Measurements from ENCODE around the gene MITF.
"Not testable (repeated sequence)": the region's sequence is repeated elsewhere in the genome, so short reads cannot be mapped to it uniquely, and the experiment has no call there.

MITF gene

GRCh38 chr3:69920009-69920408 is 180.7 kb downstream of the MITF start:
- not testable (repeated sequence) for DNase-seq (ENCODE audit: low read depth)

- no peak for DNase-seq (ENCODE audit: low read depth)
Observed at GRCh38 chr3:69921651-69922050, 182.4 kb downstream of the MITF start.

- no peak for DNase-seq (ENCODE audit: low read depth)
Observed at GRCh38 chr3:69922521-69923000, 183.3 kb downstream of the MITF start.

GRCh38 chr3:69925506-69925905 is 186.2 kb downstream of the MITF start:
- no peak for DNase-seq (ENCODE audit: low read depth)

GRCh38 chr3:69926385-69926784 is 187.1 kb downstream of the MITF start:
- no peak for DNase-seq (ENCODE audit: low read depth)

GRCh38 chr3:69927571-69927970 is 188.3 kb downstream of the MITF start:
- no peak for DNase-seq (ENCODE audit: low read depth)

GRCh38 chr3:69929019-69929418 is 189.8 kb downstream of the MITF start:
- no peak for DNase-seq (ENCODE audit: low read depth)

- DNase-seq (ENCODE audit: low read depth) = no peak
Observed at GRCh38 chr3:69930564-69930963, 191.3 kb downstream of the MITF start.

GRCh38 chr3:69932087-69932486 is 192.8 kb downstream of the MITF start:
- DNase-seq (ENCODE audit: low read depth) = no peak

- no peak for DNase-seq (ENCODE audit: low read depth)
Observed at GRCh38 chr3:69932501-69932900, 193.2 kb downstream of the MITF start.

GRCh38 chr3:69934398-69934797 is 195.1 kb downstream of the MITF start:
- DNase-seq (ENCODE audit: low read depth) = no peak

GRCh38 chr3:69936266-69936665 is 197.0 kb downstream of the MITF start:
- no peak for DNase-seq (ENCODE audit: low read depth)

- no peak for DNase-seq (ENCODE audit: low read depth)
Observed at GRCh38 chr3:69938061-69938460, 198.8 kb downstream of the MITF start.

GRCh38 chr3:69938931-69939330 is 199.7 kb downstream of the MITF start:
- DNase-seq (ENCODE audit: low read depth) = no peak

- DNase-seq (ENCODE audit: low read depth) = no peak
Observed at GRCh38 chr3:69941037-69941436, 201.8 kb downstream of the MITF start.

GRCh38 chr3:69941439-69942176 is 202.3 kb downstream of the MITF start:
- DNase-seq (ENCODE audit: low read depth) = no peak

GRCh38 chr3:69944931-69945493 is 205.7 kb downstream of the MITF start:
- DNase-seq (ENCODE audit: low read depth) = no peak

GRCh38 chr3:69948246-69948862 is 209.1 kb downstream of the MITF start:
- no peak for DNase-seq (ENCODE audit: low read depth)

- DNase-seq (ENCODE audit: low read depth) = no peak
Observed at GRCh38 chr3:69951616-69952015, 212.4 kb downstream of the MITF start.

- no peak for DNase-seq (ENCODE audit: low read depth)
Observed at GRCh38 chr3:69959581-69959980, 220.3 kb downstream of the MITF start.

GRCh38 chr3:69961706-69962439 is 222.6 kb downstream of the MITF start:
- DNase-seq (ENCODE audit: low read depth) = no peak

GRCh38 chr3:69963643-69964042 is 224.4 kb downstream of the MITF start:
- no peak for DNase-seq (ENCODE audit: low read depth)

GRCh38 chr3:69967156-69967555 is 227.9 kb downstream of the MITF start:
- no peak for DNase-seq (ENCODE audit: low read depth)

All from stimulated activated CD8-positive, alpha-beta memory T cell treated with anti-CD3 and anti-CD28 coated beads, Interleukin-4, amount 100 ng/mL, for 24 hours (primary cell).